Keratinocyte (primary cell): ENCODE results near the gene FGGY.

Experiments
- EZH2 ChIP-seq: IDR thresholded peaks from one replicate; pipeline ENCODE4 v1.6.1; 2012; ENCODE audit warnings: inconsistent platforms, mild to moderate bottlenecking, low read length, moderate library complexity
- TF ChIP-seq, protein P1 (sequence below), 3 experiments: IDR thresholded peaks in 1 of 3; conservative IDR thresholded peaks in 1 of 3; optimal IDR thresholded peaks in 1 of 3; 2 replicates in 2 of 3; 3 replicates in 1 of 3; pipeline versions ENCODE3 to v1.5.1; 2011; ENCODE audit warnings: low read length in 3 of 3, mild to moderate bottlenecking in 3 of 3, moderate library complexity in 2 of 3, control low read depth in 1 of 3, inconsistent platforms in 1 of 3; ENCODE audit not compliant: insufficient read depth in 2 of 3; ENCODE audit errors: extremely low read depth in 1 of 3

DNA sequence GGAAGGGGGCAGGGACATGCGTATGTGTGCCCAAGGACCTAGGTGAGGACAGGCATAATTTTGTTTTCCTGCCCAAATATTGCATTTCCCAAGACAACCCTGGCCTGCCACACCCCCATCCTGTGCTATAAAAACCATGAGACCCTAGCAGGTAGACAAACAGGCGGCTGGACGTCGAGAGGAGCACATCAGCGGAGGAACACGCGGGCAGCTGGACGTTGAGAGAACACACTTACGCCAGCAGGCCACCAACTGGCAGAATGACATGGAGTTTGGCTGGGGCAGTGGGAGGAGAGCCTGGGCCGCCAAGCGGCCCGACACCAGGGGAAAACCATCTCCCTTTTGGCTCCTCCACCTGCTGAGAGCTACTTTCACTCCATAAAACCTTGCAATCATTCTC lies 3.0 kb upstream of the FGGY start:
- TF ChIP-seq, protein P1, sequence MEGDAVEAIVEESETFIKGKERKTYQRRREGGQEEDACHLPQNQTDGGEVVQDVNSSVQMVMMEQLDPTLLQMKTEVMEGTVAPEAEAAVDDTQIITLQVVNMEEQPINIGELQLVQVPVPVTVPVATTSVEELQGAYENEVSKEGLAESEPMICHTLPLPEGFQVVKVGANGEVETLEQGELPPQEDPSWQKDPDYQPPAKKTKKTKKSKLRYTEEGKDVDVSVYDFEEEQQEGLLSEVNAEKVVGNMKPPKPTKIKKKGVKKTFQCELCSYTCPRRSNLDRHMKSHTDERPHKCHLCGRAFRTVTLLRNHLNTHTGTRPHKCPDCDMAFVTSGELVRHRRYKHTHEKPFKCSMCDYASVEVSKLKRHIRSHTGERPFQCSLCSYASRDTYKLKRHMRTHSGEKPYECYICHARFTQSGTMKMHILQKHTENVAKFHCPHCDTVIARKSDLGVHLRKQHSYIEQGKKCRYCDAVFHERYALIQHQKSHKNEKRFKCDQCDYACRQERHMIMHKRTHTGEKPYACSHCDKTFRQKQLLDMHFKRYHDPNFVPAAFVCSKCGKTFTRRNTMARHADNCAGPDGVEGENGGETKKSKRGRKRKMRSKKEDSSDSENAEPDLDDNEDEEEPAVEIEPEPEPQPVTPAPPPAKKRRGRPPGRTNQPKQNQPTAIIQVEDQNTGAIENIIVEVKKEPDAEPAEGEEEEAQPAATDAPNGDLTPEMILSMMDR (optimal IDR thresholded peaks at IDR 0.05 in 1 of 3, IDR thresholded peaks at IDR 0.05 in 1 of 3, conservative IDR thresholded peaks at IDR 0.05 in 1 of 3; ENCODE audit: extremely low read depth in 1 of 3, insufficient read depth in 2 of 3, low read length in 3 of 3) = no peak
- no peak for TF ChIP-seq EZH2
